HEK293T (cell line): ENCODE results near the gene MATN1.
"Not testable (repeated sequence)": the region's sequence is repeated elsewhere in the genome, so short reads cannot be mapped to it uniquely, and the experiment has no call there.

ENCODE experiments used
- CTCF ChIA-PET: fragments of 350-600 bp; formaldehyde crosslinking; extraction: SDS; loops from one replicate; lab custom pipeline; 2021; ENCODE audit warnings: antibody characterized with exemption, inconsistent platforms; lab: Yijun Ruan, JAX
- POLR2A ChIA-PET: fragments of 350-600 bp; formaldehyde crosslinking; extraction: SDS; loops from one replicate; lab custom pipeline; 2020; ENCODE audit warnings: antibody characterized with exemption, inconsistent platforms; lab: Yijun Ruan, JAX
- DNase-seq: peaks from one replicate; pipeline ENCODE4 v3.0.0; 2012; ENCODE audit warnings: mixed read lengths; ENCODE audit errors: extremely low spot score
- ARNT ChIP-seq: fragments of 450-650 bp; IDR thresholded peaks from 2 replicates; pipeline ENCODE4 v1.6.1; 2017; ENCODE audit warnings: mild to moderate bottlenecking
- BHLHE40 ChIP-seq: fragments of 450-650 bp; IDR thresholded peaks from 2 replicates; pipeline ENCODE4 v1.6.1; 2016; ENCODE audit warnings: mild to moderate bottlenecking, moderate library complexity, borderline replicate concordance
- CTBP1 ChIP-seq: fragments of 450-650 bp; IDR thresholded peaks from 2 replicates; pipeline ENCODE4 v1.6.1; 2016; ENCODE audit warnings: borderline replicate concordance
- ELF4 ChIP-seq: fragments of 450-650 bp; IDR thresholded peaks from 2 replicates; pipeline ENCODE4 v1.6.1; 2017; ENCODE audit warnings: antibody characterized with exemption
- FOXA1 ChIP-seq: fragments of 450-650 bp; IDR thresholded peaks from 2 replicates; pipeline ENCODE4 v1.6.1; 2016; ENCODE audit warnings: mild to moderate bottlenecking
- FOXK2 ChIP-seq: fragments of 450-650 bp; IDR thresholded peaks from 2 replicates; pipeline ENCODE4 v1.6.1; 2016; ENCODE audit warnings: mild to moderate bottlenecking
- FOXM1 ChIP-seq: fragments of 450-650 bp; IDR thresholded peaks from 2 replicates; pipeline ENCODE4 v1.6.1; 2017; ENCODE audit warnings: mild to moderate bottlenecking, borderline replicate concordance
- HDGF ChIP-seq: fragments of 450-650 bp; IDR thresholded peaks from 2 replicates; pipeline ENCODE4 v1.6.1; 2017; ENCODE audit warnings: antibody characterized with exemption, borderline replicate concordance
- L3MBTL2 ChIP-seq: fragments of 450-650 bp; conservative IDR thresholded peaks from 2 replicates; pipeline ENCODE4 v1.6.1; 2016; ENCODE audit warnings: mild to moderate bottlenecking
- LEF1 ChIP-seq: fragments of 450-650 bp; IDR thresholded peaks from 2 replicates; pipeline ENCODE4 v1.6.1; 2017; ENCODE audit warnings: mild to moderate bottlenecking, borderline replicate concordance
- NFRKB ChIP-seq: fragments of 450-650 bp; IDR thresholded peaks from 2 replicates; pipeline ENCODE4 v1.6.1; 2016; ENCODE audit warnings: mild to moderate bottlenecking, moderate library complexity
- SP1 ChIP-seq: fragments of 450-650 bp; IDR thresholded peaks from 2 replicates; pipeline ENCODE4 v1.6.1; 2017
- SUZ12 ChIP-seq: fragments of 450-650 bp; IDR thresholded peaks from 2 replicates; pipeline ENCODE4 v1.6.1; 2016; ENCODE audit warnings: mild to moderate bottlenecking
- TARDBP ChIP-seq: fragments of 450-650 bp; IDR thresholded peaks from 2 replicates; pipeline ENCODE4 v1.6.1; 2016
- ZNF384 ChIP-seq: fragments of 450-650 bp; IDR thresholded peaks from 2 replicates; pipeline ENCODE4 v1.6.1; 2016
- TF ChIP-seq, protein P1 (sequence below): fragments of 450-650 bp; IDR thresholded peaks from 2 replicates; pipeline ENCODE4 v1.6.1; 2016

Gene MATN1, protein sequence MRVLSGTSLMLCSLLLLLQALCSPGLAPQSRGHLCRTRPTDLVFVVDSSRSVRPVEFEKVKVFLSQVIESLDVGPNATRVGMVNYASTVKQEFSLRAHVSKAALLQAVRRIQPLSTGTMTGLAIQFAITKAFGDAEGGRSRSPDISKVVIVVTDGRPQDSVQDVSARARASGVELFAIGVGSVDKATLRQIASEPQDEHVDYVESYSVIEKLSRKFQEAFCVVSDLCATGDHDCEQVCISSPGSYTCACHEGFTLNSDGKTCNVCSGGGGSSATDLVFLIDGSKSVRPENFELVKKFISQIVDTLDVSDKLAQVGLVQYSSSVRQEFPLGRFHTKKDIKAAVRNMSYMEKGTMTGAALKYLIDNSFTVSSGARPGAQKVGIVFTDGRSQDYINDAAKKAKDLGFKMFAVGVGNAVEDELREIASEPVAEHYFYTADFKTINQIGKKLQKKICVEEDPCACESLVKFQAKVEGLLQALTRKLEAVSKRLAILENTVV

DNA sequence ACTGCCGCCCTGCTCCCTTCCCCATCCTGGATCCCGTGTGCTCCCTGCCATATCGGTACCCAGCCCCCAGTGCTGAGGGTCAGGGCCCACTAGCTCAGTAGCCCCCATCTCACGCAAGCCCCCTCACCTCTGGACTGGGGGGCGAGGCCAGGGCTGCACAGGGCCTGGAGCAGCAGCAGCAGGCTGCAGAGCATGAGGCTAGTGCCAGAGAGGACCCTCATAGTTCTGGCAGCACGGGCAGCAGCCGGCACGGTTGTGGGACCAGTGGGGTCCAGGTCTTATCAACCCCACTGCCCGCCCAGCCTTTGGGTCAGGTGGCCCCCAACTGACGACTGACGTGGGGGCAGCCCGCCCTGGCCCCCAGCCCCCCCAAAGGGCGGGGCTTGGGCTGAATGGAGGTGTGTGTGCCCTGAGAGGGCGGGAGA lies at the start of gene MATN1:
Gene MATN1 (minus strand): TSS at position 255 of the 425 bp plus-strand sequence. CDS start 34 bp downstream, at position 221.
- TF ChIP-seq ARNT (no peak), NFRKB (no peak), LEF1 (no peak), ELF4 (no peak), SP1 (no peak)
- TF ChIP-seq, protein P1, sequence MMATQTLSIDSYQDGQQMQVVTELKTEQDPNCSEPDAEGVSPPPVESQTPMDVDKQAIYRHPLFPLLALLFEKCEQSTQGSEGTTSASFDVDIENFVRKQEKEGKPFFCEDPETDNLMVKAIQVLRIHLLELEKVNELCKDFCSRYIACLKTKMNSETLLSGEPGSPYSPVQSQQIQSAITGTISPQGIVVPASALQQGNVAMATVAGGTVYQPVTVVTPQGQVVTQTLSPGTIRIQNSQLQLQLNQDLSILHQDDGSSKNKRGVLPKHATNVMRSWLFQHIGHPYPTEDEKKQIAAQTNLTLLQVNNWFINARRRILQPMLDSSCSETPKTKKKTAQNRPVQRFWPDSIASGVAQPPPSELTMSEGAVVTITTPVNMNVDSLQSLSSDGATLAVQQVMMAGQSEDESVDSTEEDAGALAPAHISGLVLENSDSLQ = no peak
- ChIA-PET POLR2A (interaction anchor here (0.9 to 1.3 kb wide), 3 partner anchors 54 to 79 kb away, joined by 3 read pairs; no protein-coding TSS in a partner anchor), CTCF (interaction anchor here (0.6 to 2.5 kb wide), 4 partner anchors 56 to 1098 kb away, joined by 3 to 11 read pairs (median 3); no protein-coding TSS in a partner anchor)
- no peak for DNase-seq

GRCh38 chr1:30771005-30771404 lies 47.6 kb upstream of the MATN1 start:
- TF ChIP-seq BHLHE40 (no peak), SP1 (no peak), FOXM1 (no peak), FOXA1 (no peak), ZNF384 (no peak), FOXK2 (no peak), HDGF (no peak), ARNT (no peak), L3MBTL2 (no peak), ELF4 (no peak), TARDBP (no peak), NFRKB (no peak), SUZ12 (no peak), CTBP1 (no peak), LEF1 (no peak)
- TF ChIP-seq, protein P1 = no peak
- ChIA-PET POLR2A (no interaction called here), CTCF (interaction anchor here (0.6 kb wide), 1 partner anchor 148 kb away, joined by 3 read pairs; no protein-coding TSS in a partner anchor)
- DNase-seq = no peak

- DNase-seq = no peak
- CTCF ChIA-PET = interaction anchor here (0.9 to 1.8 kb wide), 2 partner anchors 10 to 13 kb away, joined by 3 to 6 read pairs; no protein-coding TSS in a partner anchor
- POLR2A ChIA-PET = no interaction called here
- no peak for TF ChIP-seq LEF1
- no peak for TF ChIP-seq ARNT
- TF ChIP-seq, protein P1 = no peak
- no peak for TF ChIP-seq FOXA1
- no peak for TF ChIP-seq L3MBTL2
- TF ChIP-seq FOXM1 = no peak
- TF ChIP-seq CTBP1 = no peak
- TF ChIP-seq HDGF = no peak
- no peak for TF ChIP-seq TARDBP
- no peak for TF ChIP-seq ZNF384
- no peak for TF ChIP-seq BHLHE40
These were observed 46.8 kb upstream of the MATN1 start for GRCh38 chr1:30770150-30770549.

GRCh38 chr1:30768830-30769718 lies 45.7 kb upstream of the MATN1 start:
- no peak for TF ChIP-seq SP1
- TF ChIP-seq HDGF = no peak
- no peak for TF ChIP-seq FOXK2
- TF ChIP-seq FOXA1 = no peak
- DNase-seq = no peak
- POLR2A ChIA-PET = no interaction called here
- CTCF ChIA-PET = interaction anchor here (0.9 to 1.8 kb wide), 2 partner anchors 9 to 14 kb away, joined by 4 to 6 read pairs; no protein-coding TSS in a partner anchor

DNA sequence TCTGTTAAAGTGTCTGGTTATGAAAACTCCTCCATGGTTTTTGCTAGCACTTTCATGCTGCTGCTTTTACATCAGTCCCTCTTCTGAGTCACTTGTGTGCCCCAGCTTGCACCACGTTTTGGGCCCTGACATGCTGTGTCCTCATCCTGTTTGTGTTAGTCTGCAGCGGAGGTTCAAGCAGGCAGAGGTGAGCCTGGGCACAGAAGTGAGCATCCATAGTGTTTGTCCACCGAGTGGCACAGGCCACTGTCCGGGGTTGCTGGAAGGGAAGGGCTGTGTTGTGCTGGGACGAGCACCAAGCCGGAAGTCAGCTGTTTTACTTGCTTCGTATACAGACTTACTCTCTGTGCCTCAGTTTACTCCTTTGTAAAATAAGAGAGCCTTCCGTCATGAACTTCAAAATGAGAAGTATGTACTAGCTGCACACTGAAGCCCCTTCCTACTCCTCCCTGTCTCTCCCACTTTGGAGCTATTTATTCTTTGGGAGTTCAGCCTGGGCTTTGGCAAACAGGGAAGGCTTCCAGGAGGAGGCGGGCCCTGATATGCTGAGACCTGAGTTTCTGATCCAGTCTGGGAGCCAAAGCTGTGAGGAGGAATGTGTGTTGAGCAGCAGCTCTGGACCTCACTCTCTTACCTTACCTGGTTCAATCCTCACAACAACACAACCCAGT lies 44.9 kb upstream of the MATN1 start:
- no peak for DNase-seq
- TF ChIP-seq LEF1 = no peak
- ChIA-PET CTCF (interaction anchor here (0.9 kb wide), 1 partner anchor 10 kb away, joined by 4 read pairs; no protein-coding TSS in a partner anchor), POLR2A (no interaction called here)

DNA sequence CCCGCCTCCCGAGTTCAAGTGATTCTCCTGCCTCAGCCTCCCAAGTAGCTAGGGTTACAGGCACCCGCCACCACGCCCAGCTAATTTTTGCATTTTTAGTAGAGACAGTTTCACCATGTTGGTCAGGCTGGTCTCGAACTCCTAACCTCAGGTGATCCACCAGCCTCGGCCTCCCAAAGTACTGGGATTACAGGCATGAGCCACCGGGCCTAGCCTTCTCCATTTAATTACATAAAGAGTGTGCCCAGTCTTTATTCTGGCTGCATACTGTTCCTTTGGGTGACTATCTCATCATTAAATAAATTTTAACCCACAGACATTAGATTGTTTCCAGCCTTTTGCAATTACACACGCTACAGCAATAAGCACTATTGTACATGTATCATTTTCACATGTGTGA lies 43.6 kb upstream of the MATN1 start:
- DNase-seq, CTCF ChIA-PET, POLR2A ChIA-PET: not testable (repeated sequence)
